H1 (cell line): ENCODE results near the gene LRRC72. TPM values are rescaled to one million over a fixed set of nuclear protein-coding genes. Genes with fewer than 3 reads are reported as not detected.

Experiments used
- CTBP2 ChIP-seq: IDR thresholded peaks from 2 replicates; pipeline ENCODE4 v1.7.0; 2011; ENCODE audit warnings: borderline replicate concordance, mild to moderate bottlenecking, moderate library complexity, mixed read lengths, low read length; ENCODE audit not compliant: insufficient read depth, insufficient read length
- EGR1 ChIP-seq: IDR thresholded peaks from 2 replicates; pipeline ENCODE4 v1.6.1; 2011; ENCODE audit warnings: low read depth, low read length, borderline replicate concordance
- POLR2AphosphoS5 ChIP-seq: IDR thresholded peaks from 2 replicates; pipeline ENCODE4 v1.6.1; 2011; ENCODE audit warnings: low read depth, low read length
- SUZ12 ChIP-seq: fragments of 200-600 bp; sonication (generic); IDR thresholded peaks from 2 replicates; pipeline ENCODE4 v1.6.1; 2012; ENCODE audit warnings: mild to moderate bottlenecking, inconsistent platforms, low read length, moderate library complexity, mixed read lengths
- TEAD4 ChIP-seq: IDR thresholded peaks from 2 replicates; pipeline ENCODE4 v1.6.1; 2012; ENCODE audit warnings: low read depth, low read length, inconsistent platforms, mixed read lengths
- polyA plus RNA-seq, 7 experiments: library from polyadenylated mRNA; depleted of rRNA in 3 of 7; stranded (reverse) in 5 of 7; unstranded in 2 of 7; fragments of >200 nt in 5 of 7; fragments of 200-250 nt in 2 of 7; gene quantifications; 1 replicate in 5 of 7; 2 replicates in 1 of 7; 4 replicates in 1 of 7; pipeline versions ENCODE4 v1.2.1 to v1.2.3, GENCODE V29; 2011 to 2013; ENCODE audit warnings: missing spikeins in 2 of 7, mixed read lengths in 2 of 7
- total RNA-seq: library from RNA; stranded (reverse); fragmentation: NEBNext Ultra II Directional; extraction: Animal tissue kit (Norgen Biotek cat#: 25700); gene quantifications from 2 replicates; pipeline ENCODE4 v1.2.1, GENCODE V29; 2021

LRRC72 gene
- total and polyA plus RNA-seq, 2 of the 8 experiments (the other 6 are each of a cell fraction or from before 2014, with no cell fraction given), result not detected

- TF ChIP-seq TEAD4 (no peak), SUZ12 (no peak), CTBP2 (no peak), POLR2AphosphoS5 (no peak), EGR1 (no peak)
- TF ChIP-seq, all 59 proteins: peak for 0
Observed at GRCh38 chr7:16592395-16592794, 65.8 kb downstream of the LRRC72 start (continued).
